ENCODE data around the gene LRRC46. TPM values are rescaled to one million over a fixed set of nuclear protein-coding genes. Genes with fewer than 3 reads are reported as not detected.
A peak's percentile ranks its signal among the peaks of the same experiment; 100 is the strongest.

Gene LRRC46
- total RNA-seq, 1 donor from 2014 or later, result 2.4 TPM

- DNase-seq (ENCODE audit: low spot score), result no peak
These were observed 43.8 kb downstream of the LRRC46 start for GRCh38 chr17:47875011-47875985.

- peak; percentile 57 for DNase-seq (ENCODE audit: low spot score)
These were observed 46.0 kb downstream of the LRRC46 start for GRCh38 chr17:47877368-47878034.

- DNase-seq (ENCODE audit: low spot score), result no peak
These were observed 46.9 kb downstream of the LRRC46 start for GRCh38 chr17:47878203-47879027.

- DNase-seq (ENCODE audit: low spot score), result no peak
These were observed 47.6 kb downstream of the LRRC46 start for GRCh38 chr17:47879028-47879585.

- no peak for DNase-seq (ENCODE audit: low spot score)
These were observed 48.4 kb downstream of the LRRC46 start for GRCh38 chr17:47879776-47880454.

- DNase-seq (ENCODE audit: low spot score), result no peak
These were observed 50.8 kb downstream of the LRRC46 start for GRCh38 chr17:47882247-47882646.

GRCh38 chr17:47882695-47883588 lies 51.5 kb downstream of the LRRC46 start:
- DNase-seq (ENCODE audit: low spot score), result no peak

GRCh38 chr17:47883589-47884426 lies 52.3 kb downstream of the LRRC46 start:
- DNase-seq (ENCODE audit: low spot score), result peak; percentile 67

- DNase-seq (ENCODE audit: low spot score), result no peak
These were observed 52.9 kb downstream of the LRRC46 start for GRCh38 chr17:47884427-47884740.

GRCh38 chr17:47884905-47885730 lies 53.6 kb downstream of the LRRC46 start:
- no peak for DNase-seq (ENCODE audit: low spot score)

Other genes starting within 250 kb of the LRRC46 start
- 163 TPM for gene KPNB1, start 181.8 kb upstream of the LRRC46 start, total RNA-seq (ENCODE audit: insufficient read depth, low replicate concordance)
- 6.3 TPM for gene TBKBP1, start 137.5 kb upstream of the LRRC46 start, total RNA-seq (ENCODE audit: insufficient read depth, low replicate concordance)
- 1.4 TPM for gene TBX21, start 98.4 kb upstream of the LRRC46 start, total RNA-seq (ENCODE audit: insufficient read depth, low replicate concordance)
- 3.4 TPM for gene OSBPL7, start 9.9 kb upstream of the LRRC46 start, total RNA-seq (ENCODE audit: insufficient read depth, low replicate concordance)
- 5.3 TPM for gene MRPL10, start 129 bp upstream of the LRRC46 start, total RNA-seq (ENCODE audit: insufficient read depth, low replicate concordance)
- 27.0 TPM for gene SCRN2, start 9.6 kb downstream of the LRRC46 start, total RNA-seq (ENCODE audit: insufficient read depth, low replicate concordance)
- 2.2 TPM for gene SP6, start 19.5 kb downstream of the LRRC46 start, total RNA-seq (ENCODE audit: insufficient read depth, low replicate concordance)
- not detected for gene SP2, start 64.6 kb downstream of the LRRC46 start, total RNA-seq (ENCODE audit: insufficient read depth, low replicate concordance)
- 7.5 TPM for gene PNPO, start 109.9 kb downstream of the LRRC46 start, total RNA-seq (ENCODE audit: insufficient read depth, low replicate concordance)
- gene PRR15L, start 126.2 kb downstream of the LRRC46 start, total RNA-seq (ENCODE audit: insufficient read depth, low replicate concordance), result not detected
- gene CDK5RAP3, start 139.4 kb downstream of the LRRC46 start, total RNA-seq (ENCODE audit: insufficient read depth, low replicate concordance), result 30.1 TPM
- 129 TPM for gene COPZ2, start 206.1 kb downstream of the LRRC46 start, total RNA-seq (ENCODE audit: insufficient read depth, low replicate concordance)
- gene NFE2L1, start 216.7 kb downstream of the LRRC46 start, total RNA-seq (ENCODE audit: insufficient read depth, low replicate concordance), result 54.2 TPM

All from umbilical cord (tissue), 2 donors.